ENCODE data around the gene SSTR3.

DNA sequence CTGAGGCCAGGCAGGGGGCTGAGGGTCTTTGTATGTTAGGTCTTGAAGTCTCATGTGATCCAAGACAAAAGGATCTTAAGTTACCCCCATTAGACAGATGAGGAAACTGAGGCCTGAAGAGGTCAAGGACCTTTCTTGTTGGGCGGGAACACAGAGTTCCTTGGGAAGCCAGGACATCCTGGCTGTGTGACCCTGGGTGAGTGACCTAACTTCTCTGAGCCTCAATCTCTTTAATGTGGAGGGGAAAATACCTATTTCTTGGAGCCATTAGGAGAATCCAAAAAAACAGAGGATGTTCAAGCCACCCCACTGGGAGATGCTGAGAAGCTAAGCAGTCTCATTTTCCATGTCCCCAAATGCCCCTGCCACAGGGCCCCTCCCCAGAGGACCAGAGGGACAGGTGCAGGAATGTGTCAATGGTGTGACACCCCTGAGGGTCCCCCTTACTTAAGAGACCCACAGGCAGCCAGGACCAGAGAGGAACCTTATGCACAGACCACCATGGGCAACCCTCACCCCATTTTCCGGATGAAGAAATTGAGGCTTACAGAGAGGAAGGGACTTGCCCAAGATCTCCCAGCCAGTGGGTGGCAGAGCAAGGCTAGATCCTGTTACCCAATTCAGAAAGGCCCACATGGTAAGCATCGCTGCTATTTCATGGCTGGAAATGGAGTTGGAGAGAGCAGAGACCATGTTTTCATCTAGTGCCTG lies 23.8 kb upstream of the SSTR3 start:
- TF ChIP-seq, protein P1, sequence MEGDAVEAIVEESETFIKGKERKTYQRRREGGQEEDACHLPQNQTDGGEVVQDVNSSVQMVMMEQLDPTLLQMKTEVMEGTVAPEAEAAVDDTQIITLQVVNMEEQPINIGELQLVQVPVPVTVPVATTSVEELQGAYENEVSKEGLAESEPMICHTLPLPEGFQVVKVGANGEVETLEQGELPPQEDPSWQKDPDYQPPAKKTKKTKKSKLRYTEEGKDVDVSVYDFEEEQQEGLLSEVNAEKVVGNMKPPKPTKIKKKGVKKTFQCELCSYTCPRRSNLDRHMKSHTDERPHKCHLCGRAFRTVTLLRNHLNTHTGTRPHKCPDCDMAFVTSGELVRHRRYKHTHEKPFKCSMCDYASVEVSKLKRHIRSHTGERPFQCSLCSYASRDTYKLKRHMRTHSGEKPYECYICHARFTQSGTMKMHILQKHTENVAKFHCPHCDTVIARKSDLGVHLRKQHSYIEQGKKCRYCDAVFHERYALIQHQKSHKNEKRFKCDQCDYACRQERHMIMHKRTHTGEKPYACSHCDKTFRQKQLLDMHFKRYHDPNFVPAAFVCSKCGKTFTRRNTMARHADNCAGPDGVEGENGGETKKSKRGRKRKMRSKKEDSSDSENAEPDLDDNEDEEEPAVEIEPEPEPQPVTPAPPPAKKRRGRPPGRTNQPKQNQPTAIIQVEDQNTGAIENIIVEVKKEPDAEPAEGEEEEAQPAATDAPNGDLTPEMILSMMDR (IDR thresholded peaks at IDR 0.05) = no peak
- TF ChIP-seq POLR2A (IDR thresholded peaks at IDR 0.05) = no peak
